ENCODE results near the gene KIF21B.
A peak's percentile ranks its signal among the peaks of the same experiment; 100 is the strongest.

The KIF21B gene

GRCh38 chr1:201060586-201060985 is 37.1 kb upstream of the KIF21B start:
- Mint-ChIP-seq H3K4me1 (peaks cover 35% of the 10 kb centered on the region), H3K4me3 (no peak overlapping the region), H3K36me3 (ENCODE audit: low read depth) (no peaks in the 10 kb centered on the region), H3K27ac (peak overlapping the region in 1 of 3 experiments; percentile 61), H3K9me3 (no peaks in the 10 kb centered on the region), H3K27me3 (ENCODE audit: low read depth) (peaks cover 5% of the 10 kb centered on the region)
- TF ChIP-seq, protein P1, sequence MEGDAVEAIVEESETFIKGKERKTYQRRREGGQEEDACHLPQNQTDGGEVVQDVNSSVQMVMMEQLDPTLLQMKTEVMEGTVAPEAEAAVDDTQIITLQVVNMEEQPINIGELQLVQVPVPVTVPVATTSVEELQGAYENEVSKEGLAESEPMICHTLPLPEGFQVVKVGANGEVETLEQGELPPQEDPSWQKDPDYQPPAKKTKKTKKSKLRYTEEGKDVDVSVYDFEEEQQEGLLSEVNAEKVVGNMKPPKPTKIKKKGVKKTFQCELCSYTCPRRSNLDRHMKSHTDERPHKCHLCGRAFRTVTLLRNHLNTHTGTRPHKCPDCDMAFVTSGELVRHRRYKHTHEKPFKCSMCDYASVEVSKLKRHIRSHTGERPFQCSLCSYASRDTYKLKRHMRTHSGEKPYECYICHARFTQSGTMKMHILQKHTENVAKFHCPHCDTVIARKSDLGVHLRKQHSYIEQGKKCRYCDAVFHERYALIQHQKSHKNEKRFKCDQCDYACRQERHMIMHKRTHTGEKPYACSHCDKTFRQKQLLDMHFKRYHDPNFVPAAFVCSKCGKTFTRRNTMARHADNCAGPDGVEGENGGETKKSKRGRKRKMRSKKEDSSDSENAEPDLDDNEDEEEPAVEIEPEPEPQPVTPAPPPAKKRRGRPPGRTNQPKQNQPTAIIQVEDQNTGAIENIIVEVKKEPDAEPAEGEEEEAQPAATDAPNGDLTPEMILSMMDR (IDR thresholded peaks at IDR 0.05; ENCODE audit: unreplicated experiment in 3 of 3), result no peak

- H3K4me1 Mint-ChIP-seq, result peaks cover 38% of the 10 kb centered on the region
Observed at GRCh38 chr1:201059871-201060555, 36.5 kb upstream of the KIF21B start.

GRCh38 chr1:201059401-201059800 is 35.9 kb upstream of the KIF21B start:
- no peak overlapping the region for H3K4me3 Mint-ChIP-seq
- peaks cover 5% of the 10 kb centered on the region for H3K27me3 Mint-ChIP-seq (ENCODE audit: low read depth)
- peaks cover 44% of the 10 kb centered on the region for H3K4me1 Mint-ChIP-seq
- H3K9me3 Mint-ChIP-seq, result no peaks in the 10 kb centered on the region
- no peaks in the 10 kb centered on the region for H3K36me3 Mint-ChIP-seq (ENCODE audit: low read depth)
- H3K27ac Mint-ChIP-seq, result no peak overlapping the region
- TF ChIP-seq, protein P1 (IDR thresholded peaks at IDR 0.05; ENCODE audit: unreplicated experiment in 3 of 3), result no peak

More at GRCh38 chr1:201059871-201060555, 36.5 kb upstream of the KIF21B start:
- H3K4me3 Mint-ChIP-seq, result no peak overlapping the region
- H3K27me3 Mint-ChIP-seq (ENCODE audit: low read depth), result peaks cover 5% of the 10 kb centered on the region
- H3K36me3 Mint-ChIP-seq (ENCODE audit: low read depth), result no peaks in the 10 kb centered on the region
- H3K9me3 Mint-ChIP-seq, result no peaks in the 10 kb centered on the region
- TF ChIP-seq, protein P1 (IDR thresholded peaks at IDR 0.05; ENCODE audit: unreplicated experiment in 3 of 3), result no peak
- peak overlapping the region in 1 of 3 experiments; percentile 61 for H3K27ac Mint-ChIP-seq

GRCh38 chr1:201054091-201054543 is 30.6 kb upstream of the KIF21B start:
- Mint-ChIP-seq H3K36me3 (ENCODE audit: low read depth) (no peaks in the 10 kb centered on the region), H3K4me3 (peak overlapping the region in 1 of 3 experiments; percentile 22), H3K9me3 (no peaks in the 10 kb centered on the region), H3K27me3 (ENCODE audit: low read depth) (peaks cover 16% of the 10 kb centered on the region), H3K4me1 (peaks cover 58% of the 10 kb centered on the region), H3K27ac (peak overlapping the region in 1 of 3 experiments; percentile 80)
- TF ChIP-seq, protein P1 (IDR thresholded peaks at IDR 0.05; ENCODE audit: unreplicated experiment in 3 of 3), result no peak

- Mint-ChIP-seq H3K27ac (no peak overlapping the region), H3K4me3 (no peak overlapping the region), H3K27me3 (ENCODE audit: low read depth) (peaks cover 11% of the 10 kb centered on the region), H3K4me1 (peaks cover 58% of the 10 kb centered on the region), H3K9me3 (no peaks in the 10 kb centered on the region), H3K36me3 (ENCODE audit: low read depth) (no peaks in the 10 kb centered on the region)
- TF ChIP-seq, protein P1 (IDR thresholded peaks at IDR 0.05; ENCODE audit: unreplicated experiment in 3 of 3), result no peak
Observed at GRCh38 chr1:201053155-201053860, 29.8 kb upstream of the KIF21B start.
